ENCODE data around the gene TXNRD2.

Gene TXNRD2

GRCh38 chr22:19919701-19920363 is 21.8 kb downstream of the TXNRD2 start:
- TF ChIP-seq CTCF (IDR thresholded peaks at IDR 0.05; ENCODE audit: insufficient read depth, low read length, poor library complexity, severe bottlenecking), result no peak
- peaks cover 8% of the 10 kb centered on the region for H3K36me3 ChIP-seq (ENCODE audit: control insufficient read depth, insufficient read depth, low read length)

GRCh38 chr22:19918332-19919106 is 23.1 kb downstream of the TXNRD2 start:
- Histone ChIP-seq H3K4me3 (replicated peaks; ENCODE audit: low read depth, low read length) (no peak overlapping the region), H3K36me3 (ENCODE audit: control insufficient read depth, insufficient read depth, low read length) (peaks cover 9% of the 10 kb centered on the region), H3K27me3 (replicated peaks; ENCODE audit: control insufficient read depth, insufficient read depth, low read length) (no peaks in the 10 kb centered on the region)
- no peak for TF ChIP-seq CTCF (IDR thresholded peaks at IDR 0.05; ENCODE audit: insufficient read depth, low read length, poor library complexity, severe bottlenecking)
- DNase-seq (ENCODE audit: extremely low read depth, insufficient read length), result no peak

More at GRCh38 chr22:19919701-19920363, 21.8 kb downstream of the TXNRD2 start:
- H3K4me3 ChIP-seq (replicated peaks; ENCODE audit: low read depth, low read length), result no peak overlapping the region
- no peak for DNase-seq (ENCODE audit: extremely low read depth, insufficient read length)
- no peaks in the 10 kb centered on the region for H3K27me3 ChIP-seq (replicated peaks; ENCODE audit: control insufficient read depth, insufficient read depth, low read length)

- peaks cover 9% of the 10 kb centered on the region for H3K36me3 ChIP-seq (ENCODE audit: control insufficient read depth, insufficient read depth, low read length)
Measured at GRCh38 chr22:19917389-19918138, 24.1 kb downstream of the TXNRD2 start.

GRCh38 chr22:19916941-19917340 is 24.7 kb downstream of the TXNRD2 start:
- DNase-seq (ENCODE audit: extremely low read depth, insufficient read length), result no peak
- Histone ChIP-seq H3K27me3 (replicated peaks; ENCODE audit: control insufficient read depth, insufficient read depth, low read length) (no peaks in the 10 kb centered on the region), H3K36me3 (ENCODE audit: control insufficient read depth, insufficient read depth, low read length) (peaks cover 9% of the 10 kb centered on the region), H3K4me3 (replicated peaks; ENCODE audit: low read depth, low read length) (no peak overlapping the region)
- no peak for TF ChIP-seq CTCF (IDR thresholded peaks at IDR 0.05; ENCODE audit: insufficient read depth, low read length, poor library complexity, severe bottlenecking)

More at GRCh38 chr22:19917389-19918138, 24.1 kb downstream of the TXNRD2 start:
- Histone ChIP-seq H3K4me3 (replicated peaks; ENCODE audit: low read depth, low read length) (no peak overlapping the region), H3K27me3 (replicated peaks; ENCODE audit: control insufficient read depth, insufficient read depth, low read length) (no peaks in the 10 kb centered on the region)
- no peak for TF ChIP-seq CTCF (IDR thresholded peaks at IDR 0.05; ENCODE audit: insufficient read depth, low read length, poor library complexity, severe bottlenecking)
- no peak for DNase-seq (ENCODE audit: extremely low read depth, insufficient read length)

GRCh38 chr22:19916006-19916405 is 25.6 kb downstream of the TXNRD2 start:
- no peak for TF ChIP-seq CTCF (IDR thresholded peaks at IDR 0.05; ENCODE audit: insufficient read depth, low read length, poor library complexity, severe bottlenecking)
- Histone ChIP-seq H3K4me3 (replicated peaks; ENCODE audit: low read depth, low read length) (no peak overlapping the region), H3K36me3 (ENCODE audit: control insufficient read depth, insufficient read depth, low read length) (peaks cover 9% of the 10 kb centered on the region), H3K27me3 (replicated peaks; ENCODE audit: control insufficient read depth, insufficient read depth, low read length) (no peaks in the 10 kb centered on the region)
- no peak for DNase-seq (ENCODE audit: extremely low read depth, insufficient read length)

Data from GM06990 (cell line).